Osteoblast (primary cell): ENCODE measurements around the gene TTC28. TPM values are rescaled to one million over a fixed set of nuclear protein-coding genes. Genes with fewer than 3 reads are reported as not detected.

ENCODE experiments used
- DNase-seq: peaks from one replicate; pipeline ENCODE4 v3.0.0; 2011; ENCODE audit warnings: low spot score, mixed read lengths; ENCODE audit not compliant: insufficient read length; ENCODE audit errors: missing footprints
- H2AFZ ChIP-seq: 2 replicates; pipeline ENCODE4 v1.6.0; 2011; ENCODE audit warnings: mild to moderate bottlenecking, low read length
- H3K27ac ChIP-seq: 2 replicates; pipeline ENCODE4 v1.5.1; 2011; ENCODE audit warnings: mild to moderate bottlenecking, low read depth, low read length, moderate library complexity
- H3K27me3 ChIP-seq: 2 replicates; pipeline ENCODE4 v1.6.0; 2012; ENCODE audit warnings: mild to moderate bottlenecking, control low read depth, inconsistent platforms, low read length, moderate library complexity; ENCODE audit not compliant: insufficient read depth
- H3K36me3 ChIP-seq: 2 replicates; pipeline ENCODE4 v1.5.1; 2011; ENCODE audit warnings: mild to moderate bottlenecking, low read length, control low read depth, moderate library complexity; ENCODE audit not compliant: insufficient read depth
- H3K4me1 ChIP-seq: 2 replicates; pipeline ENCODE4 v1.5.1; 2011; ENCODE audit warnings: mild to moderate bottlenecking, low read length, control low read depth, moderate library complexity; ENCODE audit not compliant: insufficient read depth
- H3K4me2 ChIP-seq: 2 replicates; pipeline ENCODE4 v1.6.0; 2011; ENCODE audit warnings: mild to moderate bottlenecking, low read length; ENCODE audit not compliant: insufficient read depth
- H3K4me3 ChIP-seq: fragments of 200-600 bp; sonication (generic); 3 replicates; pipeline ENCODE4 v1.5.1; 2012; ENCODE audit warnings: mild to moderate bottlenecking, low read length, inconsistent platforms; ENCODE audit not compliant: insufficient read depth
- H3K79me2 ChIP-seq: 2 replicates; pipeline ENCODE4 v1.6.0; 2012; ENCODE audit warnings: mild to moderate bottlenecking, low read length, control low read depth, inconsistent platforms; ENCODE audit not compliant: insufficient read depth
- H3K9me3 ChIP-seq: 2 replicates; pipeline ENCODE4 v1.5.1; 2011; ENCODE audit warnings: low read depth, low read length, control low read depth
- H4K20me1 ChIP-seq: 2 replicates; pipeline ENCODE4 v1.6.0; 2012; ENCODE audit warnings: mild to moderate bottlenecking, low read length, control low read depth; ENCODE audit not compliant: insufficient read depth
- CTCF ChIP-seq: IDR thresholded peaks from 2 replicates; pipeline ENCODE4 v1.5.1; 2011; ENCODE audit warnings: mild to moderate bottlenecking, low read depth, low read length, moderate library complexity; ENCODE audit errors: extremely low read depth
- total RNA-seq: library from RNA; depleted of rRNA; stranded (reverse); fragments of >200 nt; gene quantifications from 2 replicates; pipeline ENCODE4 v1.2.3, GENCODE V29; 2012

The TTC28 gene
- total RNA-seq, 1 donor: 48.1 TPM

DNA sequence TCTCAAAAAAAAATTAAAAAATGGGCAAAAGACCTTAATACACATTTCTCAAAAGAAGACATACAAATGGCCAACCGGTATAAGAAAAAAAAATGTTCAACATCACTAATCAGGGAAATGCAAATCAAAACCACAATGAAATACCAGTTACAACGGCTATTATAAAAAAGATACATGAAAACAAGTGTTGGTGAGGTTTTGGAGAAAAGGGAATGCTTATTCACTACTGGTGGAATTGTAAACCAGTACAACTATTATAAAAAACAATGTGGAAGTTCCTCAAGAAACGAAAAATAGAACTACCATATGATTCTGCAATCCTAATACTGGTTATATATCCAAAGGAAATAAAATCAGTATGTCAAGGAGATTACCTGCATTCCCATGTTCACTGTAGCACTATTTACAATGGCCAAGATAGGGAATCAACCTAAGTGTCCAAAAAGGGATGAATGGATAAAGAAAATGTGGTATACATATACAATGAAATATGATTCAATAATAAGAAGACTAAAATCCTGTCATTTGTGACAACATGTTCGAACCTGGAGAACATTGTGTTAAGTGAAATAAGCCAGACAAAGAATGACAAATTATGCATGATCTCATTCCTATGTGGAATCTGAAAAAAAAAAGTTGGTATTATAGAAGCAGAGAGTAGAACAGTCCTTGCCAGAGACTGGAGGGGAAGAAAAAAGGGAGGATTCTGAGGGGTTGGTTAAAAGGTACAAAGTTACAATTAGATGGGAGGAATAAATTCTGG, 503.7 kb downstream of the TTC28 start:
- Histone ChIP-seq H3K4me1 (peaks cover 3% of the 10 kb centered on the region), H3K27ac (no peak overlapping the region), H2AFZ (no peak overlapping the region), H3K36me3 (no peaks in the 10 kb centered on the region), H3K79me2 (peaks cover 3% of the 10 kb centered on the region), H3K4me2 (no peak overlapping the region), H4K20me1 (no peaks in the 10 kb centered on the region), H3K27me3 (no peaks in the 10 kb centered on the region), H3K9me3 (no peaks in the 10 kb centered on the region), H3K4me3 (no peak overlapping the region)
- DNase-seq: peak; percentile 65
- TF ChIP-seq CTCF: no peak

DNA sequence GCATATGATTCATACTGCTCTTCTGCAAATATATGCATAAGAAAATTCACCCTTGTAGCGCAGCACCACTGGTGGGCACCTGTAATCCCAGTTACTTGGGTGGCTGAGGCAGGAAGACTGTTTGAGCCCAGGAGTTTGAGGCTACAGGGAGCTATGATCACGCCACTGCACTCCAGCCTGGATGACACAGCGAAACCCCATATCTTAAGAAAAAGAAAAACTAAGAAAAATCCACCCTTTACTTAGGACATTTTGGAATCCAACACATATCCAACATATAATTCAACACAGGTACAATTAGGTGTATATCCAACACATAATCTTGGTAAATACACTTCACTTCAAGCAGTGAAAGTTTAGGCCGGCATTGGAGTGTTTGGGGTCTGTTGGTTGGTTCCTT, 505.1 kb downstream of the TTC28 start:
- TF ChIP-seq CTCF: no peak
- peaks cover 3% of the 10 kb centered on the region for H3K79me2 ChIP-seq
- H3K27me3 ChIP-seq: no peaks in the 10 kb centered on the region
- no peaks in the 10 kb centered on the region for H3K36me3 ChIP-seq
- no peaks in the 10 kb centered on the region for H4K20me1 ChIP-seq
- no peaks in the 10 kb centered on the region for H3K9me3 ChIP-seq
- no peak overlapping the region for H3K4me2 ChIP-seq
- H2AFZ ChIP-seq: no peak overlapping the region
- no peaks in the 10 kb centered on the region for H3K4me1 ChIP-seq
- no peak for DNase-seq
- H3K4me3 ChIP-seq: no peak overlapping the region
- no peak overlapping the region for H3K27ac ChIP-seq

GRCh38 chr22:28172892-28173670, 506.6 kb downstream of the TTC28 start:
- no peaks in the 10 kb centered on the region for H3K27me3 ChIP-seq
- no peaks in the 10 kb centered on the region for H3K9me3 ChIP-seq
- no peak overlapping the region for H3K27ac ChIP-seq
- H3K4me1 ChIP-seq: no peaks in the 10 kb centered on the region
- no peaks in the 10 kb centered on the region for H3K79me2 ChIP-seq
- no peaks in the 10 kb centered on the region for H3K36me3 ChIP-seq
- no peak overlapping the region for H3K4me2 ChIP-seq
- no peaks in the 10 kb centered on the region for H4K20me1 ChIP-seq
- no peak overlapping the region for H2AFZ ChIP-seq
- no peak overlapping the region for H3K4me3 ChIP-seq
- no peak for DNase-seq
- no peak for TF ChIP-seq CTCF

- Histone ChIP-seq H3K4me2 (no peak overlapping the region), H3K27me3 (no peaks in the 10 kb centered on the region), H3K4me1 (no peaks in the 10 kb centered on the region), H3K4me3 (no peak overlapping the region), H3K79me2 (no peaks in the 10 kb centered on the region), H3K36me3 (no peaks in the 10 kb centered on the region), H4K20me1 (no peaks in the 10 kb centered on the region), H2AFZ (no peak overlapping the region), H3K9me3 (no peaks in the 10 kb centered on the region), H3K27ac (no peak overlapping the region)
- no peak for TF ChIP-seq CTCF
- DNase-seq: no peak
Observed at GRCh38 chr22:28171712-28172111, 507.9 kb downstream of the TTC28 start.
